Ecto neural progenitor cell (in vitro differentiated cells): ENCODE results near the gene IQCH.

Experiments
- DNase-seq: peaks from one replicate; pipeline ENCODE4 v3.0.0-alpha.2; 2018; ENCODE audit warnings: low spot score

Gene IQCH

DNA sequence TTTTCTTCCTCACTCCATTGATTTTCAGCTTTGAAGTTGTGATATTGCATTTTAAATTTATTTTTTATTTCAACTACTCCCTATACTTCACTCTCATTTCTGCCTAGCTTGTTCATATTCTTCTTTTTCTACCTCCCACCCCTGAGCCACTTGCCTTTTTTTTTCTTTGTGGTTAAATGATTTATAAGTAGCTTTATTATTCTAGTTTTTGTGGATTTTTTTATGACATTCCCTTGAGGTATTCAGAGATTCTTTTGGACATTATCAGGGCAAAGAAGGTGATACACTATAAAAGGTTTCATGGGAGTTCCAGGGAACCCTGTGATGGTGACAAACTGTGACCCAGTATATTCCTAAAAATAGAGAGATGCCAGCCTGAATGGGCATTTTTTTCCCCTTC is 269.6 kb downstream of the IQCH start:
- DNase-seq, result no peak

DNA sequence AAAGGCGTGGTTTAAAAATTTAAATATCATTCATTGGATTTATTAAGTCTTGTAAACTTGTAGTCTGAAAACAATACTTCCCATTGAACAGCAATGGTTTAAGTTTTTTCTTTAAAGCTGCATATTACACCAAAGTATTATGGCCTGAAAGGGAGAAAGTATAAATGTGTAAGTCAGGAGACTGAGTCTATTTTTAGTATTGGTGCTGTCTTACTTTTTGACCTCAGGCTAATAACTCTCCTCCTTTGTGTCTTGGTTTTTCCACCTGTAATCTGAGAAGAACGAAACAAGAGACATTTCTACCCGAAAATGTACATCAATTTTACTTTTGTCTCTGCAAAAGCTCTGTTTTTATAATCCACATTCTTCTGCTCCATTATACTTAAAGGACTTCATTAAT is 273.9 kb downstream of the IQCH start:
- no peak for DNase-seq

DNA sequence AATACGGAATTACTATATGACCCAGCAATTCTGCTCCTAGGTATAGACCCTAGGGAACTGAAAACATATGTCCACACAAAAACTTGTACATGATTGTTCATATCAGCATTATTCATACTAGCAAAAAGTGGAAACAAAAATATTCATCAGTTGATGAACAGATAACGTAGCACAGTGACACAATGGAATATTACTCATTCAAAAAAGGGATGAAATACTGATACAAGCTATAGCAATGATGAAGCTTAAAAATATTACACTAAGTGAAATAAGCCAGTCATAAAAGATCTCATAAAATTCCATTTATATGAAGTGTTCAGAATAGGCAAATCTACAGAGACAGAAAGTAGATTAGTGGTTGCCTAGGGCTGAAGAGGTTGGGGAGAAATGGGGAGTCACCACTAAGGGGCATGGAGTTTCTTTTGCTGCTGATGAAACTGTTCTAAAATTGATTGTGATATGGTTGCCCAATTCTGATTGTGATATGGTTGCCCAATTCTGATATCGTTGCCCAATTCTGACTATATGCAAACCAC is 276.9 kb downstream of the IQCH start:
- no peak for DNase-seq

DNA sequence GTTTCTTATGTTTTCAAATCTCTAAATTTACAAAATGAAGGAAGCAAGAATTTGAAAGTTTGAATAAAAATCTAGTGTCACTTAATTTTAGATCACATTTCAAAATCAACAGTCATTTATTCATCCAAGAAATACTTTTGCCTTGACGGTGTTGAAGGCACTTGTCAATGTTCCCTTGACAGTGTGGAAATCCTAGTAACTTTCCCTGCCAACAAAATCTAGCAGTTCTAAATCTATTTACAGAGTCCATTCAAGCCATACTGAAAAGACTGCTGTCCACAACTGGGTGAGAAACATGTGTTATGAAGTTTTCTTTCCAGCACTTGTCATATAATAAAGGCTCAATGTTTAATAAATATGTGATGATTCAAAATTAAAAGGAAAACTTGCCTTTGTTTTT is 279.3 kb downstream of the IQCH start:
- DNase-seq, result no peak

DNA sequence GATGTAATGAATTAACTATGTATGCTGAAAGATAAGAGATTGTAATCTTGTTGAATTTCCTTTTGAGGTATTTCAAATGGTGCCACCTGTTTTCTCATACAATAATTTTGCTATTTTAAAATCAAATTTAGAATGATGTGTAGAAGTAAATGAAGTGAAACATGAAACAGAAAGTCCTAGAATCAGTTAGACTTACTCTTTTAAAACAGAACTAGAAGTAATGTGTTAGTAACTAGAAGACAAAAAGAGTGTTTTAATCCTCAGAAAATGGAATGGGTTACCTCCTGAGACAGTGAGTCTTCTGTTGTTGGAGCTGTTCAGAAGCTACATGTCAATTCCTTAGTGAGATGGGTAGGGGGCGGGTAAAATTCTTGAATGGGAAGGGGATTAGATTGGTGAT is 279.8 kb downstream of the IQCH start:
- no peak for DNase-seq

DNA sequence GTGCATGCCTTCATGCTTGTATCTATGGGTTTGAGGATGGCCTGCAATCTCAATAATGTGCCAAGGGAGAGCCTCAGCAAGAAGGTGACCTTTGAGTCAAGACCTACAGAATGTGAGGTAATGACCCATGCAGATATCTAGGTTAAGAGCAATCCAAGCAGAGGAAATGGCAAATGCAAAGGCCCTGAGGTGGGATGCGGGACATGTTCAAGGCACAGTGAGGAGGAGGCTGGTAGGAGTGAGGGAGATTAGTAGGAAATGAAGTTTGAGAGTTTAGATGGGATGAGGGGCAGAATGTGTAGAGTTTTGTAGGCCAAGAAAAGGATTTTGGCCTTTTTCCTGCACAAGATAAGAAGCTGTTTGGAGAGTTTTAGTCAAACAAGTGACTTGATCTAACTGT is 283.2 kb downstream of the IQCH start:
- DNase-seq, result no peak

DNA sequence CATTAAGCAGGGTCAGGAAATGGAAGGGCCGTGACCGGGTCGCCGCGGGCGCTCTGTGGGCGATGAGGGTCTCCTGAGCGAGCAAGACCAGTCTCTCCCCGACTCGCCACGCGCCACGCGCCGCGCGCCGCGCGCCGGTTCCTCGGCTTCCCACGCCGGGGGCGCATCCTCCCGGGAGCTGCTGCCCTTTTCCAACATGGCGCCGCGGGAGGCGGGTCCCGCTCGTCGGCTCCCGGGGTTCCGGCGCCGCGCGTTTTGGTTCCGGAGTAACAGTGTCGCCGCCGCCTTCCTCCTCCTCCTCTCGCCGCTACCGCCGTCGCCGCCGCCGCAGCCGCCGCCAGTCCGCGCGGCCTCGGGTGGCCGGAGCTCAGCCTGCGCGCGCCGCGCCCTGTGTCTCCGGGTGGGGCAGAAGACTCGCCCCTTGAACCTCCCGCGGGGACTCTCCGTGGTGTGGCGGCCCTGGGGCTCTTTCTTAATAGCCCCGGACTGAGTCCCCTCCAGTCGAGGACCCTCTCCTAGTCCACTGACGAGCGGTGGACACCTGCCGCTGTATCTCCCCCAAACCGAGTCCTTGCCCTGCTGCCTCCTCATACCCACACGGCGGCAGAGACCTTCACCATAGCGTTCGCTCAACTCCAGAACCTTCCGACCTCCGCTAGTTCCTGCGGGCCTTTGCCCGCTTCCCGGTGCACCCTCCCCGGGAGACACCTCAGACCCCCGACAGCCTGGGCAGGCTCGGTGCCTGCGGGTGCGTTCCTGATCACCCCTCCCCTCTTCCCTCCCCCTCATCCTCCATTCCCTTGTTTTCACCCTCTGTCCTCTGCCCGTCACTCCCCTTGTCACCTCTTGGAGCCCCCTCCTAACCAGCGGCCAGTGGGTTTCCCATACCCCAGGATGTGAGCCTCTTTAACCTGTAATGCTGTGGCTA is 288.1 kb downstream of the IQCH start, which contains the start of gene MAP2K5:
Gene MAP2K5, plus strand, starts transcription at position 284 of the 928 bp plus-strand sequence. Its CDS starts 633 bp downstream, at position 917.
- DNase-seq, result peak; percentile 89

DNA sequence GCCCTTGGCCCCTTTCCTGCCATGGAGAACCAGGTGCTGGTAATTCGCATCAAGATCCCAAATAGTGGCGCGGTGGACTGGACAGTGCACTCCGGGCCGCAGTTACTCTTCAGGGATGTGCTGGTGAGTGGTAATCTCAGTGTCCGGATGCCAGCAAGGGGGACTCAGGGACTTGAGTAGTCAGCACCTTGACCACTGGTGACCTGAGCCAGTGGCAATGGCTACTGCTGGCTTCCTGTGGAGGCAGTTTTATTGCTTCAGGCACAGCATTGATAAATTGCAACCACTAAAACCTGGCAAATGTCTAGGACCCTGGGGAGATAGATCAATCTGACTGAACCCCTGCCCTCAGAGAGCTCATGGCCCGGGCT is 288.7 kb downstream of the IQCH start:
- DNase-seq, result no peak

DNA sequence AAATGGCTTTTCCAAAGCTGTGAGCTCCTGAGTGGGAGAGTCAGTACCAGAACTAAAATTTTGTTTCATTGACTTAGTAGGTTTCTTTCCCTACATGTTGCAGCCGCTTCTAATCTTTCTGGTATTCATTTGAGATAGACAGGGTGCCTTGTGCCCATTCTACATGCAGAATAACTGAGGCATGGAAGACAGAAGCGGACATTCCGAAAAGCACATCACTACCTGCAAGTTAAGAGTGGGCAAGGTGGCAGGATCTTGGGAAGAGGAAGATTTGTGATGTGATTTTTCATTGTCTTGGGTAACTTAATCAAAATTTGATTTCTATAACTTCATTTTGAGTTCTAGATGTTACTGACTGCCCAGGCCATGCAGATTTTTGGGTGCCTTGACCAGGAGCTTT is 289.9 kb downstream of the IQCH start:
- no peak for DNase-seq

DNA sequence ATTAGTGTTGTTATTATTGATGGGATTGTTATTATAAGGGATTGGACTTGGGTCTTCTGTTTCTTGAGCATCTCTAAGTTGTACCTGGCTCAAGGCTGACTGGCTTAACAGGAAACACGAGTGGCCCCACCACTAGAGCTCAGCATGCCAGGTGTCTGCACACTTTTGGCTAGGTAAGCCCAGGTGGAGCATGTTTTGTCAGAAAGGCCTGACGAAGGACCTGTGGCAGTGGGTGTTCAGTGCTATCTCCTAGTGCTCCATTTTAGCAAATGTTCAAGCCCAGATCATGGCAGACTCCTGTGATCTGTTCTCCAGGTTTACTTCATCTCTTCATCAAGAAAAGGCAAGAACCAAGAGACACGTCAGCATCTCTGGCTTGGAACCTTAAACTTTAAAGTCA is 291.3 kb downstream of the IQCH start:
- DNase-seq, result no peak

DNA sequence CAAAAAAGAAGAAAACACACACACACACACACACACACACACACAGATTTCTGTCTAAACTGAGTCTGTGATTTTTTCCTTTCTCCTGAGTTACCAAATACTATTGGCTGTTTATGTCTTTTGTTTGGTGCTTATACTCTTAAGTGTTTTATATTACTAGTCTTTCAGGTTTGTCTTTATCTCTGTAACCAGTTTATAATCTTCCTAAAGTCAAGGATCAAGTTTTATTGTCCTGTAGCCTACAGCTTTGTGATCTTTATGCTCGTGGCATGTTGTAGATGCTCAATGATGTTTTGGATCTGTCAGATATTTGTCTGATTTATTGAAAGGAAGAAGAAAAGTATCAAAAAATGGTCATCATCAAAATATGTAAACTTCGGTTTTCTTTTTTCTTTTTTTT is 292.5 kb downstream of the IQCH start:
- DNase-seq, result no peak

DNA sequence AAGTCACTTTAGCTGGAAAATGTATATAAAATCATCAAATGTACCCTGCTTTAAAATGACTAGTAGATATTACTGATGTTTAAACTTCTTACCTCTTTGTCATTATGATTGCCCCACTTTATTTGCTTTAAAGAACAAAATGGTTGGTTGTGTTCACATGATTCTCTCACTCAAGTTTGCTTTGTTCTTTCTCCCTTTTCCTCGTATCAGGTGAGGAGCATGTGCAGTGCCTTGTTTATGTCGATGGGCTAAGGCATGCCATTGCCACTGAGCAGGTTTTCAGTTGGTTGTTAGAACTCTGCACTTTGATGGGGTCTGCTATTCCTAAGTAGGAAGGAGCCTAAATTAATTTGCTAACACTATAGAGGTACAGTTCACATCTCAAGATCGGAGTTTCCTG is 293.2 kb downstream of the IQCH start:
- no peak for DNase-seq

DNA sequence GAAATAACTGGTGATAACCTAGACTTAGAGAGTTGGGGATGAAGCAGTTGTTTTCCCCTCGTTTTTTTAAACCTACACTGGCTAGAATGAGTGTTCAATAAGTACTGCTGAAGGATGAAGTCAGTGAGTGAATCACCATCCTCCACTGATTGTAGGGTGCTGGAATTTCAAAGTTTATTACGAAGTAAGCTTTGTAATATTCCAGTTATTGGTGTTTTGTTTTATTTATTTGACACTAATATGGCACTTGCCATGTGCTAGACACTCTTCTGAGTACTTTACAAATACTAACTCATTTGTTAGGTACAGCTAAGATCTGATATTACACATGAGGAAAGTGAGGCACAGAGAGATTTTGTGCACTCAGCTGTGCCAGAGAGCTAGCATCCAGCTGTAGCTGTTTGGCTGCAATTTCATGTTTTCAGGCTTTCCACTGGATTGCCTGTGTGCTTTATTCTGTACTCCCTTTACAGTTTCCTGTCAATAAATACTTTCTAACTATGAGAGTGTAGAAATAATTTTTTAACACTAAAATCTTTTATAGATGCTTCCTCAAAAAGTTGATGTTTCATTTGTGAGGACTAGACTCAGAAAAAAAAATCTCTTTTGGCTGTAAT is 293.8 kb downstream of the IQCH start:
- no peak for DNase-seq

DNA sequence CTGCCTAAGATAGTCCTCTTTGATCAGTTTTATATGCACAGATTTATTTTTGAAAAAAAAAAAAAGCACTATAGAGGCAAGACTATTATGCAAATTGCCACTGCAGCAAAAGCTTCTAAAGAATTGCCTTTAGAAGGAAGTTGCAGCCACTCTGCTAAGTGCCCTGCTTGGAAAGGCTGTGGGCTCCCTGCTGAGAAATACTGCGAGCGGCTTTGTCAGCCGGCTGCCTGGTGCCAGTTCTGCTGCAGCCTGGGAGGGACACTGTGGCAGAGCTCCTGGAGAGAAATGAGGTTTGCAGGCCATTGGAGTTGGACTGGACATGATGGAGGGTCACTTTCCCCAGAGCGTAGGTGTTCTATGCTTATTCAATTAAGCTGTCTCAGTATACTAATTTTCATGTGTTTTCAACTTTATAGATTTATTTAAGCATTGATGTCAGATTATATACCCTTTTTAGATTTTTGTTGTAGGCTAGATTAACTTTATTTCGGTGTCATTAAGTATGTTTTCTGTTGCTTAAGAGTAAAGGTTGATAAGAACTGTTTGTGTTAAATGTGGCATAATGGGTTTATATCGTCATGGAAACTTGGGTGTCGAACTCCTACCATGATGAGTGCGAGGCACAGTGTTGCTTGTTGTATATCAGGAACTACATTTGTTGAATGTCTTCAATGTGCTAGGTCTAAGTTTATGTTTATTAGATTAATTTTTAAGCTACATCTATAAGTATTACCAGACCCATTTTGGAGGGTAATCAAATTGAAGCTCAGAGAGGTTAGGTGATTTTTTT is 294.5 kb downstream of the IQCH start:
- peak; percentile 80 for DNase-seq

DNA sequence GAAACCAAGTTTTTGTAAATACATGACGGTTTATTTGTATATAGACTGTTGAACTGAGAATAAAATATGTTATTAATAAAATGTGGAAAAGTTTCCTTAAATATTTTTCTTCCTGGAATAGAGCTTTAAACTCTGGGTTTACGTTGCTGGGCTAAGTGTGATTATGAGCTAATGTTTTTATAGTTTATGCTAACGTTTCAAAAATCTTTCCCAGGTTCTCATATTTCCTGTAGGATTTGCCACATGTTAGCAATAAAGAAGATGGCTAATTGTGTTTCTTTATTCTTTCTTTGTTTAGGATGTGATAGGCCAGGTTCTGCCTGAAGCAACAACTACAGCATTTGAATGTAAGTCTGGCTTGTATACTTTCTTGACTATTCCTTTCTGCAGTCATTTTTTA is 295.1 kb downstream of the IQCH start:
- DNase-seq, result no peak

DNA sequence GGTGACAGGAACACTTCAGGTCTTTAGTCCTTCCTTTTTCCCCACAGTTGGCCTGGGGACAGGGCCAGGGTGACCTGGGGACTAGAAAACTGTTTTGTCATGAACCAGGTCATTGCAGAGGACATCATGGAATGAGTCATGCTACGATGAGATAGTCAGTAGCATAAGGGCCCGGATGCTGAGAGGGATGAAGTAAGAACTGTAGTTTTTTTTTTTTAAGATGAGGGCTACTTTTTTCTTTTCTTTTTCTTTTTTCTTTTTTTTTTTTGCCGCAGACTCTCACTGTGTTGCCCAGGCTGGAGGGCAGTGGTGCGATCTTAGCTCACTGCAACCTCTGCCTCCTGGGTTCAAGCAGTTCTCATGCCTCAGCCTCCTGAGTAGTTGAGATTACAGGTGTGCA is 295.9 kb downstream of the IQCH start:
- no peak for DNase-seq

DNA sequence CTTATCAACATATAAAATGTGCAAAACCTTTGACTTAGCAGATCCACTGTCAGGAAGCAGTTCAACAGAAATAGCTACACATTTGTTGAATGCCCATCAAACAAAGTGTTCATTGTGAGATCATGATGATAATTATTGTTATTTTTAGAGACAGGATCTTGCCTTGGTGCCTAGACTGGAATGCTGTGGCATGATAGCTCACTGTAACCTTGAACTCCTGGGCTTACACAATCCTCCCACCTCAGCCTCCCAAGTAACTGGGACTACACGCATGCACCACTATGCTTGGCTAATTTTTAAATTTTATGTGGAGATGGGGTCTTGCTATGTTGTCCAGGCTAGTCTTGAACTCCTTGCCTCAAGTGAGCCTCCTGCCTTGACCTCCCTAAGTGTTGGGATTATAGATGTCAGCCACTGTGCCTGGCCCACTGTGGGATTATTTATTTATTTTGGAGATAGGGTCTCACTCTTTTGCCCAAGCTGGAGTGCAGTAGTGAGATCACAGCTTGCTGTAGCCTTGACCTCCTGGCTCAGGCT is 296.7 kb downstream of the IQCH start:
- no peak for DNase-seq
